ENCODE data around the gene MYBPHL. TPM values are rescaled to one million over a fixed set of nuclear protein-coding genes. Genes with fewer than 3 reads are reported as not detected.

MYBPHL gene, protein sequence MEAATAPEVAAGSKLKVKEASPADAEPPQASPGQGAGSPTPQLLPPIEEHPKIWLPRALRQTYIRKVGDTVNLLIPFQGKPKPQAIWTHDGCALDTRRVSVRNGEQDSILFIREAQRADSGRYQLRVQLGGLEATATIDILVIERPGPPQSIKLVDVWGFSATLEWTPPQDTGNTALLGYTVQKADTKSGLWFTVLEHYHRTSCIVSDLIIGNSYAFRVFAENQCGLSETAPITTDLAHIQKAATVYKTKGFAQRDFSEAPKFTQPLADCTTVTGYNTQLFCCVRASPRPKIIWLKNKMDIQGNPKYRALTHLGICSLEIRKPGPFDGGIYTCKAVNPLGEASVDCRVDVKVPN
- not detected for polyA plus RNA-seq

DNA sequence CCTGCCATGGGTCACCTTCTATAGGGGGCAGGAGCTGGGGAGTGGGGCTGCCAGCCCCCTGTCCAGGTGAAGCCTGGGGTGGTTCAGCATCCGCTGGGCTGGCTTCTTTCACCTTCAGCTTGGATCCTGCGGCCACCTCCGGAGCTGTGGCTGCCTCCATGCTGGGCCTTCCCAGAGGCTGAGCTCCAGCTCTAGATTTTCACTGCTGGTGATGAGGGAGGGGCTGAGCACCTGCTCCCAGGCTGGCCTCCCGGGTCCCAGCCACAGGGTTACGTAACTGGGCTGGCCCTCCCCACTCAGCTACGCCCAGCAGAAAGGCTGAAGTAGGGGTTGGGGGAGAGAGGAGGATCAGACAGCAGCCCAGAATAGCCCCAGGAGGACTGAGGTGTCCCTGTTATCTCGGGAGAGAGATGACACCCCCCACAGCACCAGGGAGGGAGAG is at the start of gene MYBPHL:
TSS of gene MYBPHL (minus strand) at position 180 of the 442 bp plus-strand sequence. CDS start at position 160, 20 bp downstream.
- Mint-ChIP-seq H3K36me3 (no peaks in the 10 kb centered on the region), H3K4me3 (peak within 1 kb of the TSS in 2 of 4 donors; percentile 52 to 88), H3K27ac (peak within 1 kb of the TSS in 1 of 3 donors; percentile 58), H3K4me1 (peaks cover 6 to 8% (median 7%) of the 10 kb centered on the region in 3 donors), H3K9me3 (no peaks in the 10 kb centered on the region), H3K27me3 (peaks cover 11% of the 10 kb centered on the region)

DNA sequence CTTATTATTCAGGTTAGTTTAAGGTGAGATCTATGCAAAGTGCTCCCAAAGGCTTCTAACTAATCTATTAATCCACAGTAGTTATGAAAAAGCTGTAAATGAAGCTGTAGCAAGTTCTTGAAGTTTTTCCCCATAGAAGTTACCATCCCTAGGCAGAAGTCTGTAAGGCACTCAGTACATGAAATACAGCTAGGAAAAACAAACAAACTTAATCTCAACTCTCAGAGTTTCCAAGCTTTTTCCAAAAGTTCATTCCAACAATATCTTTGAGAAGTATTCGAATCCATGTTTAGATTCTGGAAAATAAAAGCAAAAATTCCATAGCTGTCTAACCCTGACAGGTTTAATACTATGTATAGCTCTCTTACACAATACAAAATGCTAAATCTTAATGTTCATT is 49.7 kb upstream of the MYBPHL start:
- Mint-ChIP-seq H3K36me3 (no peaks in the 10 kb centered on the region), H3K9me3 (no peaks in the 10 kb centered on the region), H3K4me1 (no peaks in the 10 kb centered on the region), H3K4me3 (no peak overlapping the region), H3K27me3 (peaks cover 23% of the 10 kb centered on the region), H3K27ac (no peak overlapping the region)

DNA sequence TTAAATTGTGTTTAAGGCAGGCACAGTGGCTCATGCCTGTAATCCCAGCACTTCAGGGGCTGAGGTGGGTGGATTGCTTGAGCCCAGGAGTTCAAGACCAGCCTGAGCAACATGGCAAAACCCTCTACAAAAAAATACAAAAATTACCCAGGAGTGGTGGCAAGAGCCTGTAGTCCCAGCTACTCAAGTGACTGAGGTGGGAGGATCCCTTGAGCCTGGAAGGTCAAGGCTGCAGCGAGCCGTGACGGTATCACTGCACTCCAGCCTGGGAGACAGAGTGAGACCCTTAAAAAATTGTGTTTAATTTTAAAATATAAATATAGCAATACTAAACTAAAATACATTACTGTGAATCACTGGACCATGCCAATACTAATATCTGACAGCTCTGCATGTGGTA is 48.1 kb upstream of the MYBPHL start:
- Mint-ChIP-seq H3K36me3 (no peaks in the 10 kb centered on the region), H3K27me3 (peaks cover 18% of the 10 kb centered on the region), H3K4me1 (no peaks in the 10 kb centered on the region), H3K27ac (no peak overlapping the region), H3K9me3 (no peaks in the 10 kb centered on the region), H3K4me3 (no peak overlapping the region)

DNA sequence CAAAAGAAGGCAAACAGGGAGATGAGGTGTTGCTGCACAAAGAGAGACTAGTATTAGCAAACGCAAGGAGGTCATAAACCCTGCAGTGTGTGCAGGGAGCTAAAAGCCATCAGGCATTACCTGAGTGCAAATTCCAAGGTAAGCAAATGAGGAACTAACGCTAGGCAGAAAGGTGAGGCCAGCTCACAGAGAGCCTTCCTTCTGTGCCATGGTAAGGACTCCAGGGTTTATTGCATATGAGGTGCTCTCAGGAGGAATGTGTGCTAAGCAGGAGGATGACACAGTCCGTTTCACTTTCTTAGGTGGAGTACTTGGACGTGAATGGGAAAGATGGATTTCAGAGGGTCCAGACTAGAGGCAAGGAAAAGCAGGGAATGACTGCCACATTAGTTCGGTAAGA is 44.6 kb upstream of the MYBPHL start:
- no peak overlapping the region for H3K4me3 Mint-ChIP-seq
- H3K27me3 Mint-ChIP-seq: peaks cover 10% of the 10 kb centered on the region
- no peak overlapping the region for H3K27ac Mint-ChIP-seq
- H3K4me1 Mint-ChIP-seq: no peaks in the 10 kb centered on the region
- H3K9me3 Mint-ChIP-seq: no peaks in the 10 kb centered on the region
- no peaks in the 10 kb centered on the region for H3K36me3 Mint-ChIP-seq

DNA sequence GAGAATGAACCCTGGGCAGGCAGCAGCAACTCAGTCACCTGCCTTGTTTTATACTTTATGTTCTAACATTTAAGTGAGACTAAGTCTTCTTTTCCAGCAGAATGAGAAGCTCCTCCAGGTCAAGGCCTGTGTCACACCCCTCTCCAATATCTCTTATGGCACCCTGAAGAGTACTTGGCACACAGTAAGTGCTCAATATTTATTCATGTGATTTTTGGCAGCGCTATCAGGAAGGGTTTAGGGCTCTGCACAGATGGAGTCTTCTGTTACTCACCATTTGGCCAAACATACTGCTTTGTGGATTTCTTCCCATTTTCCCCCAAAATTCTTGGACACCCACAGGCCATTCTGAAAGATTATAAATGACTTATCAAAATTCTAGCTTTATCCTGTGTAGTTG is 43.8 kb upstream of the MYBPHL start:
- no peaks in the 10 kb centered on the region for H3K9me3 Mint-ChIP-seq
- H3K27ac Mint-ChIP-seq: no peak overlapping the region
- H3K27me3 Mint-ChIP-seq: peaks cover 9% of the 10 kb centered on the region
- no peak overlapping the region for H3K4me3 Mint-ChIP-seq
- no peaks in the 10 kb centered on the region for H3K36me3 Mint-ChIP-seq
- no peaks in the 10 kb centered on the region for H3K4me1 Mint-ChIP-seq

DNA sequence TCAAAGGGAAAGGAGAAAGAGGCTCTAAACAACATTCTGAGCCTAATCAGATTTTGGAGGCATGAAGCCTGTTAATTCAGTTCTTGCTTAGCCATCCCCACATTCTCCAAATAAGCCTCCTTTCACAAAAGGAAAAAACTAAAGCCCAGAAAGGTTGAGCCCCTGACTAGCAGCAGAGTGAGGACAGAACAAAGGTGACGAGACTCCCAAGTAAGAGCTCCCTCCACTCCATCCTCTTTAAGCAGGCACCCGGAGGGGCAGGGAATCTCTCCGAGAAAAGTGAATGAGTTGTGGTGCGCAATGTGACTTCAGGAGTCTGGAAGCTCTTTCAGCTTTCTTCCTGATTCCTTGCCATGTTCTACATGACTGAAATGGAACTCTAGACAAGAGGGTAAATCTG is 43.4 kb upstream of the MYBPHL start:
- Mint-ChIP-seq H3K27ac (no peak overlapping the region), H3K27me3 (peaks cover 9% of the 10 kb centered on the region), H3K4me1 (no peaks in the 10 kb centered on the region), H3K4me3 (no peak overlapping the region), H3K9me3 (no peaks in the 10 kb centered on the region), H3K36me3 (no peaks in the 10 kb centered on the region)

DNA sequence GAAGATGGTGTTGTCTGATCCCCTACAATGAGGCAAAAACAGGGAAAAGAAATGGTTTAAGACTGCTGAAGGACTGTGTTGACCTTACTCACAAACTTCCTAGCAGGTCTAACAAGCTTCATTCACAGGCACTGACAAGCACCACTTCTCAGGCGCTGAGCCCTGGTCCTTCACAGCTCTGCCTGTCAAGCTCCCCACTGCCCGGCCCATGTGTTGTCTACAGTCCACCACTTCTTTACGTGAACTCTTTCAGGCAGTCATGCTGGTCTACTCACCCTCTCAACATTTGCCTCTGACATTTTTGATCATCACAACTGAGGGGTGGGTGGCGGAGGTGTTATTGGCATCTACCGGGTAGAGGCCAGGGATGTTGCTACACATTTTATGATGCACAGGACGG is 40.7 kb upstream of the MYBPHL start:
- peaks cover 3% of the 10 kb centered on the region for H3K27me3 Mint-ChIP-seq
- no peaks in the 10 kb centered on the region for H3K4me1 Mint-ChIP-seq
- H3K4me3 Mint-ChIP-seq: no peak overlapping the region
- peaks cover 1% of the 10 kb centered on the region for H3K36me3 Mint-ChIP-seq
- no peaks in the 10 kb centered on the region for H3K9me3 Mint-ChIP-seq
- no peak overlapping the region for H3K27ac Mint-ChIP-seq

DNA sequence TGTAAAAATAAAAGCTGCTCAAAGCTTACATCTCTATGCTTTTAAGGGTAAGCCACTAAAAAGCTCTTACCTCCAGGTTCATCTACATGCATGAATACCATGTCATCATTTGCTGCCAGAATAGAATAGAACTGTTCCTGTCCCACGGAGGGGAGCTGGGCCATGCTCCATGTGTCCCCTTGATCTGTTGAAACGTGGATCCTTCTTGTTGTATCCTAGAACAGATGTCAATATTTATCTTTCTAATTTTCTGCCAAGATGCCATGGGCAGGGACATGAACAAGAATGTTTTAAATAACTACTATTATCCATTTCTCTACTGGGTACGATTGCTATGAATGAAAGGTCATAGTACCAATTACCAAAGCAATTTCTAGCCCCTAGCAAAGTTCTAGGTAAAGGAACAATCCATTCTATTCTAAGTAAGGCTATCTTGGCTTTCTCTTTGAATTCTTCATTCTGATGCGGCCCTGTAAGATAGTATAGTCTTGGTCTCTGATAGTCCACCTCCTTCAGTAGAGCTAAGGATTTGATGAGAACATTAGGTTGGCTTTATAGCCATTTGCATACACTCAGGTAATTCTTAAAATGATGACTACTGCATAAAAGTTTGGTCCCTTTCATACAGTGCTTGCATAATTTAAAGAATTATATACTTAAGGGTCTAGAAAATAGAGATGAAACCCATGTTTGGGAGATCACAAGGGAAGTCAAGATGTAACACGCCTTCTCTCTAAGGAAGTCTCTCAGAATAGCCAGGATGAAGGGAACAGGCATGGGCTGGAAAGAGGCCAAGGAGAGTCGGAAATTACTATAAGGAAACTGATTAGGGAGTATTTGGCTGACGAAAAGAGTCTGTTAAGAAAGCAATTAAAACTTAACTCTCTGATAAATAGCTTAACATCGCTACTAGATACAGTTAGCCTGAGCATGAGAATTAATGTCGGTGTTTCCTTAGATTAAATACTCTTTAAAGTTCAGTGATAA is 35.4 kb upstream of the MYBPHL start:
- Mint-ChIP-seq H3K27me3 (peaks cover 4% of the 10 kb centered on the region), H3K4me1 (no peaks in the 10 kb centered on the region), H3K9me3 (no peaks in the 10 kb centered on the region), H3K36me3 (peaks cover 2% of the 10 kb centered on the region), H3K4me3 (no peak overlapping the region), H3K27ac (no peak overlapping the region)

DNA sequence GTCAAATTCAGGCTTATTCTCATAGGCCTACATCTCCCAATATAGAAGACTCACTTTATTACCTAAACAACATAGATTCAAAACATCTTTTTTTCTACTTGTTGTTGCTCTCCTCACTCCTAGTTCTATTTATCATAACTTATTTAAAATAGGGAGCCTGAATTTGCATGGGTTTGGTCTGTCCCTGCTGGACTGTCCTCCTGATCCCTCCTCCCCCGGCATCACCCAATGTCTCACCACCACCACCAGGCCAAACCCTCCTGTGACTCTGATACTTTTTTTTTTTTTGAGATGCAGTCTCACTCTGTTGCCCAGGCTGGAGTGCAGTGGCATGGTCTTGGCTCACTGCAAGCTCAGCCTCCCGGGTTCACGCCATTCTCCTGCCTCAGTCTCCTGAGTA is 31.8 kb upstream of the MYBPHL start:
- H3K36me3 Mint-ChIP-seq: peaks cover 1% of the 10 kb centered on the region
- H3K4me1 Mint-ChIP-seq: no peaks in the 10 kb centered on the region
- H3K9me3 Mint-ChIP-seq: no peaks in the 10 kb centered on the region
- no peak overlapping the region for H3K27ac Mint-ChIP-seq
- peaks cover 4% of the 10 kb centered on the region for H3K27me3 Mint-ChIP-seq
- no peak overlapping the region for H3K4me3 Mint-ChIP-seq

DNA sequence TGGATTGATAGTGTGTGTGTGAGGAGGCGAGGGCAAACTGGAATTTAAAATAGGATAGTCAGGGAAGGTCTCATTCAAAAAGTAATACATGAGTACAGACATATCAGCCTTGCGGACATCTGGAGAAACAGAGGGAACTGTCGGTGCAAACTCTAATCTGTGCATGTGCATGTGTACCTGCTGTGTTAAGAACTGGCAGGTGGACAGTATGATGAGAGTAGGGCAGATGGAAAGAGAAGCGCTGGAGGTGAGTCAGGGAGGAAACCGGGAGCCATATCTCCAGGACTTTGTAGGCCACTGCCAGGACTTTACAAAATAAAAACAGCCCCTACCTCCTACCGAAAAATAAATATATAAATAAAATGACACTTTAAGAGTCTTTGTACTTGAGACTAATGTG is 31.3 kb upstream of the MYBPHL start:
- no peaks in the 10 kb centered on the region for H3K4me1 Mint-ChIP-seq
- H3K9me3 Mint-ChIP-seq: no peaks in the 10 kb centered on the region

DNA sequence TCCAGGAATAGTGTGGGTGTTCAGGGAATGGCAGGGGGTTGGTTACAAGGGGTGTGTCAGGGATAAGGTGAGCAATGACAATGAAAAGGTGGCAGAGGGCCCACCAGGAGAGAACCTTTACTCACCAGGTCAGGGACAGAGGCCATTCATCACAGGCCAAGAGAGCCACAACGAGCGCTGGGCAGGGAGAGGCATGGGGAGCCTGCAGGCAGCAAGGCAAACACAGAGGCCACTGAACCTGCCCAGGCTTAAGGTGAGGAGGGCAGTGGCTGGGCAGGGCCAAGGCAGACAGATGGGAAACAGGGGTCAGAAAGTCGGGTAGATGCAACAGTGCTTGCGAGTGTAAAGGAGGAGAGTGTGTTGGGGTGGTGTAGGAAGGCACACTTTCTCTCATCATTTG is 28.3 kb upstream of the MYBPHL start:
- Mint-ChIP-seq H3K36me3 (peaks cover 1% of the 10 kb centered on the region), H3K27ac (peak overlapping the region in 1 of 3 donors; percentile 71)

More for the DNA sequence above, 31.3 kb upstream of the MYBPHL start:
- H3K4me3 Mint-ChIP-seq: no peak overlapping the region
- H3K27me3 Mint-ChIP-seq: peaks cover 2% of the 10 kb centered on the region
- H3K36me3 Mint-ChIP-seq: peaks cover 1% of the 10 kb centered on the region
- no peak overlapping the region for H3K27ac Mint-ChIP-seq

DNA sequence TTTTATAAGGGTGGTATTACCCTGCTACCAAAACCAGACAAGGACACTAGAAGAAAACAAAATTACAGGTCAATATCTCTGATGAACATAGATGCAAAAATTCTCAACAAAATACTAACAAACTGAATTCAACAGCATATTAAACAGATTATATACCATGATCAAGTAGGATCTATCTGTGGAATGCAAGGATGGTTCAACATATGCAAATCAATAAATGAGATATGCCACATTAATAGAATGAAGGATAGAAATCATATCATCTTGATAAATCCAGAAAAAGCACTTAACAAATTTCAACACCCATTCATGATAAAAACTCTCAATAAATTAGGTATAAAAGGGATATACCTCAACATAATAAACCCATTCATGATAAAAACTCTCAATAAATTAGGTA is 24.3 kb upstream of the MYBPHL start:
- H3K27me3 Mint-ChIP-seq: peaks cover 11% of the 10 kb centered on the region
- peak overlapping the region in 1 of 4 donors; percentile 18 for H3K4me3 Mint-ChIP-seq
- H3K9me3 Mint-ChIP-seq: peaks cover 2 to 13% (median 10%) of the 10 kb centered on the region in 3 donors
- no peaks in the 10 kb centered on the region for H3K4me1 Mint-ChIP-seq
- no peaks in the 10 kb centered on the region for H3K36me3 Mint-ChIP-seq
- H3K27ac Mint-ChIP-seq: no peak overlapping the region

More for the DNA sequence above, 28.3 kb upstream of the MYBPHL start:
- Mint-ChIP-seq H3K4me1 (no peaks in the 10 kb centered on the region), H3K9me3 (peaks cover 2 to 13% (median 7%) of the 10 kb centered on the region in 3 donors), H3K4me3 (no peak overlapping the region), H3K27me3 (peaks cover 8% of the 10 kb centered on the region)

DNA sequence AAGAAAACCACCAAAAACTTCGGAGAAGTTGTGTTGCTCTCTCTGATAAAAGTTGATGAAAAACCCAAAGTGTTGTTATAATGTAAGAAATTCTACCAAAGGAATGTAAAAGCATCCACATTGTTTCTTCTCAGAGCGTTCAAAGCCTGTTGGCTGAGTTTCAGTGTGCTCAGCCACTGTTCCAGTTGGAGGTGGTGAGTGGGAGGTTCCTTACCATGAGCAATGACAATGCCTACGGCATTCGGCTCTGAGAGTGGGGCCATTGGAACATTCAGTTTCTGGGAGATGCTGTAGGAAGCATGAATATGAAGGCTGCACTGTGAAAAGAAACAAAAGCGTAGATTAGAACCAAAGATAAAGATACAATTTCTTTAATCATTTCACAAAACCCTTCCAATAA is 20.5 kb upstream of the MYBPHL start:
- peaks cover 11% of the 10 kb centered on the region for H3K27me3 Mint-ChIP-seq
- H3K36me3 Mint-ChIP-seq: peaks cover under 1% of the 10 kb centered on the region
- peaks cover 2 to 13% (median 10%) of the 10 kb centered on the region in 3 donors for H3K9me3 Mint-ChIP-seq
- no peak overlapping the region for H3K4me3 Mint-ChIP-seq
- H3K4me1 Mint-ChIP-seq: no peaks in the 10 kb centered on the region
- H3K27ac Mint-ChIP-seq: no peak overlapping the region

DNA sequence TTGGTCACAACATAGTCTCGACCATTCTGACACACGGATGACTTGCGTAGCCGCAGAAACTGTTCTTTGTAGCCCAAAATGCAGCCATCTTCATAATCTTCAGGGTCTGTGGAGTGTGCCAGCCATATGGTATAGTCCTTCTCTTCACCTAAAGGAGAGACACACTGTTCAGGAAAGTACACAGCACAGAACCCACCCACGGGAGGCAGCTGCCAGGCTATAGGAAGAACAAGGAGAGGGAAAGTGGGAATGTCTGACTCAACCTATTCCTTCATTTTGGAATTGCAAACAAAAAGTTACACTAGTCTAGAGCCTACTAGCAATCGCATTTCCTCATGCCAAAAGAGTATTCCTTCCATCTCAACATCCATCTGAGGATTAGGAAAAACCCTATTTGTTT is 16.2 kb upstream of the MYBPHL start:
- H3K27ac Mint-ChIP-seq: no peak overlapping the region
- H3K4me1 Mint-ChIP-seq: no peaks in the 10 kb centered on the region
- no peaks in the 10 kb centered on the region for H3K9me3 Mint-ChIP-seq
- peaks cover 2% of the 10 kb centered on the region for H3K36me3 Mint-ChIP-seq
- H3K27me3 Mint-ChIP-seq: peaks cover 11% of the 10 kb centered on the region
- no peak overlapping the region for H3K4me3 Mint-ChIP-seq

DNA sequence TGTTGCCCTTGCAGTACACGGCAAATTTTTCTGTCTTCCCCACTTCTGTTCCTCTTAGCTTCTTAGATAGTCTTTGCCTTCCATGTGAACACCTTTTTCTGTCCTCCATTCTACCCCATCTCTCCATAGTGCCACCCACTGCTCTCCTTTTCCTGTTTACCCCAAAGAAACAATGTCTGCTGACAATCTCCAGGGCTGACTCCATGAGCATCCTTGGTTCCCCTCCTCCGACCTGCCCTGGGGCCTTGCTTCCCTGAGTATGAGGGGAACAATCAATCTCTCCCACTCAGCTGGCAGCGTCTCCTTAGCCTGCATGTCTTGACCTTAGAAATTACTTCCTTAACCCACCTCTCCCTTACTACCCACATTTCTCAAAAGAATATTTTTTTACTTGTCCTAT is 12.3 kb upstream of the MYBPHL start:
- Mint-ChIP-seq H3K4me3 (no peak overlapping the region), H3K27ac (peak overlapping the region in 1 of 3 donors; percentile 11), H3K27me3 (peaks cover 12% of the 10 kb centered on the region), H3K36me3 (peaks cover 4% of the 10 kb centered on the region), H3K4me1 (no peaks in the 10 kb centered on the region), H3K9me3 (no peaks in the 10 kb centered on the region)

Measured in IgD-negative memory B cell (primary cell).